Transverse colon (tissue), 4 donors: Measurements from ENCODE around the gene GTF3C1. TPM values are rescaled to one million over a fixed set of nuclear protein-coding genes. Genes with fewer than 3 reads are reported as not detected.

Source experiments
- DNase-seq: peaks from one replicate; pipeline ENCODE4 v3.0.0-alpha.2; 2019
- H3K27ac ChIP-seq, 4 donors: fragments of 200-600 bp; sonication (generic); 2 replicates each; pipeline ENCODE4 v1.5.1; 2016 to 2018; ENCODE audit warnings: inconsistent platforms in 4 of 4
- H3K27me3 ChIP-seq: fragments of 200-600 bp; sonication (generic); 2 replicates; pipeline ENCODE4 v1.5.1; 2017; ENCODE audit warnings: inconsistent platforms
- H3K36me3 ChIP-seq, 4 donors: fragments of 200-600 bp; sonication (generic); 2 replicates each; pipeline ENCODE4 v1.5.1; 2017 to 2019; ENCODE audit warnings: inconsistent platforms in 4 of 4
- H3K4me1 ChIP-seq, 4 donors: fragments of 200-600 bp; sonication (generic); 2 replicates each; pipeline ENCODE4 v1.5.1; 2017 to 2020; ENCODE audit warnings: inconsistent platforms in 4 of 4
- H3K4me3 ChIP-seq, 4 donors: fragments of 200-600 bp; sonication (generic); 1 replicate in 1 of 4; 2 replicates in 3 of 4; pipeline versions ENCODE4 v1.5.1 to v1.6.1; 2017 to 2019; ENCODE audit warnings: inconsistent platforms in 4 of 4
- H3K9me3 ChIP-seq, 2 donors: fragments of 200-600 bp; sonication (generic); 2 replicates each; pipeline ENCODE4 v1.5.1; 2017 to 2019; ENCODE audit warnings: inconsistent platforms in 2 of 2
- CTCF ChIP-seq, 5 experiments: fragments of 200-600 bp in 3 of 5; fragments of 450-650 bp in 2 of 5; sonication (generic) in 3 of 5; IDR thresholded peaks; 1 replicate in 2 of 5; 2 replicates in 3 of 5; pipeline ENCODE4 v1.5.1; 2016 to 2017; ENCODE audit warnings: antibody characterized with exemption in 5 of 5, inconsistent platforms in 3 of 5, mild to moderate bottlenecking in 2 of 5, moderate library complexity in 1 of 5
- EP300 ChIP-seq: sonication (generic); formaldehyde crosslinking; IDR thresholded peaks from one replicate; pipeline ENCODE4 v1.6.1; 2017; ENCODE audit warnings: antibody characterized with exemption, low read depth
- POLR2A ChIP-seq: fragments of 450-650 bp; IDR thresholded peaks from one replicate; pipeline ENCODE4 v1.6.1; 2016; ENCODE audit warnings: antibody characterized with exemption, mild to moderate bottlenecking, moderate library complexity
- POLR2AphosphoS5 ChIP-seq, 3 donors: sonication (generic); formaldehyde crosslinking; IDR thresholded peaks; one replicate each; pipeline ENCODE4 v1.6.1; 2016; ENCODE audit warnings: antibody characterized with exemption in 3 of 3
- WGBS, 2 donors: methylation state at CpG; one replicate each; pipeline ENCODE4 v1.1.5; 2018; ENCODE audit warnings: low coverage in 1 of 2; 5-methylcytosine and 5-hydroxymethylcytosine counted together
- in situ Hi-C, 4 donors: fragments of 200-750 bp; cut with MboI; loops; one replicate each; pipeline versions ENCODE4 v1.15.0 to v1.15.1; 2017; ENCODE audit warnings: low sequenced_read_pairs in 3 of 4, low pct_ligation_motif_present in 1 of 4, low pct_unique_long_range_greater_than_20kb in 1 of 4
- intact Hi-C: fragments of 100-400 bp; cut with DNase I; formaldehyde crosslinking; loops from one replicate; pipeline ENCODE4 v1.15.1; 2023; ENCODE audit warnings: low total_unique reads
- total RNA-seq, 4 donors: library from RNA; depleted of rRNA; stranded (reverse); fragments of >200 nt; gene quantifications; one replicate each; pipeline ENCODE4 v1.1.0, GENCODE V29; 2016

The GTF3C1 gene
- total RNA-seq, 4 donors from 2014 or later = 49.6 to 129 (median 60.1) TPM

GRCh38 chr16:27424772-27425498 lies 124.8 kb downstream of the GTF3C1 start:
- in situ Hi-C loops (no loop called here), intact Hi-C loops (no loop called here)
- no peaks in the 10 kb centered on the region for H3K36me3 ChIP-seq
- no peaks in the 10 kb centered on the region for H3K27me3 ChIP-seq
- no peak for DNase-seq
- H3K4me1 ChIP-seq = no peaks in the 10 kb centered on the region
- H3K4me3 ChIP-seq = no peak overlapping the region
- H3K27ac ChIP-seq = no peak overlapping the region
- peaks cover 20 to 24% of the 10 kb centered on the region in 2 donors for H3K9me3 ChIP-seq
- TF ChIP-seq EP300 (no peak), POLR2A (no peak), POLR2AphosphoS5 (IDR thresholded peaks at IDR 0.05) (no peak), CTCF (IDR thresholded peaks at IDR 0.05) (no peak)
- WGBS, 2 donors = 64 to 89% methylated on average over 2 to 10 of the region's 10 CpGs

GRCh38 chr16:27421961-27422740 lies 127.6 kb downstream of the GTF3C1 start:
- no peaks in the 10 kb centered on the region for H3K36me3 ChIP-seq

GRCh38 chr16:27417047-27417671 lies 132.6 kb downstream of the GTF3C1 start:
- WGBS, 2 donors = 76 to 79% methylated on average over 4 of the region's 4 CpGs

More at GRCh38 chr16:27421961-27422740, 127.6 kb downstream of the GTF3C1 start:
- in situ Hi-C loops = no loop called here
- no peak overlapping the region for H3K27ac ChIP-seq
- DNase-seq = no peak
- no peaks in the 10 kb centered on the region for H3K27me3 ChIP-seq
- intact Hi-C loops = no loop called here
- no peak for TF ChIP-seq POLR2A
- TF ChIP-seq CTCF (IDR thresholded peaks at IDR 0.05) = no peak
- TF ChIP-seq POLR2AphosphoS5 (IDR thresholded peaks at IDR 0.05) = no peak
- TF ChIP-seq EP300 = no peak
- H3K4me1 ChIP-seq = no peaks in the 10 kb centered on the region
- no peak overlapping the region for H3K4me3 ChIP-seq
- peaks cover 20 to 24% of the 10 kb centered on the region in 2 donors for H3K9me3 ChIP-seq

More at GRCh38 chr16:27417047-27417671, 132.6 kb downstream of the GTF3C1 start:
- Histone ChIP-seq H3K36me3 (no peaks in the 10 kb centered on the region), H3K27me3 (no peaks in the 10 kb centered on the region), H3K4me3 (no peak overlapping the region), H3K4me1 (no peaks in the 10 kb centered on the region), H3K27ac (no peak overlapping the region), H3K9me3 (peaks cover 8 to 13% of the 10 kb centered on the region in 2 donors)
- in situ Hi-C loops (no loop called here), intact Hi-C loops (no loop called here)
- TF ChIP-seq CTCF (IDR thresholded peaks at IDR 0.05) (no peak), POLR2AphosphoS5 (IDR thresholded peaks at IDR 0.05) (no peak), POLR2A (no peak), EP300 (no peak)
- DNase-seq = no peak
